H1 (cell line): ENCODE results near the gene TRIM29.

Experiments used
- BACH1 ChIP-seq: IDR thresholded peaks from 2 replicates; pipeline ENCODE4 v1.6.1; 2012; ENCODE audit warnings: low read length, improper control_type of control experiment
- CTCF ChIP-seq, 3 experiments: IDR thresholded peaks; 1 replicate in 2 of 3; 2 replicates in 1 of 3; pipeline versions ENCODE4 v1.5.1 to v1.6.1; 2011; ENCODE audit warnings: low read length in 3 of 3, mild to moderate bottlenecking in 3 of 3, inconsistent platforms in 2 of 3, low read depth in 1 of 3, moderate library complexity in 1 of 3; ENCODE audit not compliant: insufficient read depth in 1 of 3; ENCODE audit errors: control extremely low read depth in 1 of 3
- POLR2A ChIP-seq, 2 experiments: IDR thresholded peaks; 1 replicate in 1 of 2; 2 replicates in 1 of 2; pipeline ENCODE4 v1.6.1; 2011; ENCODE audit warnings: low read depth in 2 of 2, low read length in 2 of 2, mild to moderate bottlenecking in 2 of 2; ENCODE audit errors: control extremely low read depth in 1 of 2
- RBBP5 ChIP-seq: IDR thresholded peaks from 2 replicates; pipeline ENCODE4 v1.7.1; 2012; ENCODE audit warnings: low read depth, mild to moderate bottlenecking, inconsistent platforms, low read length, moderate library complexity, borderline replicate concordance
- RNF2 ChIP-seq: fragments of 200-900, 300-1000 bp; sonication (generic); IDR thresholded peaks from 2 replicates; pipeline ENCODE4 v1.7.1; 2016; ENCODE audit warnings: borderline replicate concordance, low read depth, mild to moderate bottlenecking, antibody characterized with exemption, low read length; ENCODE audit not compliant: poor library complexity, severe bottlenecking; ENCODE audit errors: missing control alignments
- ZNF274 ChIP-seq: IDR thresholded peaks from 2 replicates; pipeline ENCODE4 v1.7.0; 2012; ENCODE audit warnings: low read length, borderline replicate concordance; ENCODE audit errors: extremely low read depth

GRCh38 chr11:120074076-120074475 is 63.8 kb downstream of the TRIM29 start:
- TF ChIP-seq ZNF274: no peak
- no peak for TF ChIP-seq BACH1
- no peak for TF ChIP-seq RBBP5
- no peak for TF ChIP-seq CTCF (IDR thresholded peaks at IDR 0.05; ENCODE audit: control extremely low read depth in 1 of 3, insufficient read depth in 1 of 3, low read depth in 1 of 3, low read length in 3 of 3)
- TF ChIP-seq RNF2: no peak
- TF ChIP-seq POLR2A (IDR thresholded peaks at IDR 0.05; ENCODE audit: control extremely low read depth in 1 of 2, low read depth in 2 of 2, low read length in 2 of 2): no peak
